ENCODE results near the gene CLEC20A. TPM values are rescaled to one million over a fixed set of nuclear protein-coding genes. Genes with fewer than 3 reads are reported as not detected.

The CLEC20A gene
- total RNA-seq, 1 donor = not detected

DNA sequence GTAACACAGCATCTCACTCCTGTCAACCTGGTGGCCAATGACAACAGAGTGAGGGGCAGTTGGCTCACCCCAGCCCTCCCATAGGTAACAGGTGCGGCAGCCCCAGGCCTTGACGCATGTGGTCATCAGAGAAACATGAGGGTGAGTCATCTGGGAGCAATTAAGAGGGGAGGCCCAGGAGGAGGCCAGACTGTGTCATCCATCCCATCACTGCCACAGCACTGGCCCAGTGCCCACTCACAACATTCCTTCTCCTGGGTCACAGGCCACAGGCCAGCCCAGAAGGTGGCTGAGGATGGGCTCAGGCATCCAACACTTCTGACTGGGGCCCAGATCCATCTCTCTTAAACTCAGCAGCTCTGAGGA, 33.3 kb upstream of the CLEC20A start:
- TF ChIP-seq, protein P1, sequence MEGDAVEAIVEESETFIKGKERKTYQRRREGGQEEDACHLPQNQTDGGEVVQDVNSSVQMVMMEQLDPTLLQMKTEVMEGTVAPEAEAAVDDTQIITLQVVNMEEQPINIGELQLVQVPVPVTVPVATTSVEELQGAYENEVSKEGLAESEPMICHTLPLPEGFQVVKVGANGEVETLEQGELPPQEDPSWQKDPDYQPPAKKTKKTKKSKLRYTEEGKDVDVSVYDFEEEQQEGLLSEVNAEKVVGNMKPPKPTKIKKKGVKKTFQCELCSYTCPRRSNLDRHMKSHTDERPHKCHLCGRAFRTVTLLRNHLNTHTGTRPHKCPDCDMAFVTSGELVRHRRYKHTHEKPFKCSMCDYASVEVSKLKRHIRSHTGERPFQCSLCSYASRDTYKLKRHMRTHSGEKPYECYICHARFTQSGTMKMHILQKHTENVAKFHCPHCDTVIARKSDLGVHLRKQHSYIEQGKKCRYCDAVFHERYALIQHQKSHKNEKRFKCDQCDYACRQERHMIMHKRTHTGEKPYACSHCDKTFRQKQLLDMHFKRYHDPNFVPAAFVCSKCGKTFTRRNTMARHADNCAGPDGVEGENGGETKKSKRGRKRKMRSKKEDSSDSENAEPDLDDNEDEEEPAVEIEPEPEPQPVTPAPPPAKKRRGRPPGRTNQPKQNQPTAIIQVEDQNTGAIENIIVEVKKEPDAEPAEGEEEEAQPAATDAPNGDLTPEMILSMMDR (IDR thresholded peaks at IDR 0.05; ENCODE audit: insufficient read depth, low read length) = no peak

DNA sequence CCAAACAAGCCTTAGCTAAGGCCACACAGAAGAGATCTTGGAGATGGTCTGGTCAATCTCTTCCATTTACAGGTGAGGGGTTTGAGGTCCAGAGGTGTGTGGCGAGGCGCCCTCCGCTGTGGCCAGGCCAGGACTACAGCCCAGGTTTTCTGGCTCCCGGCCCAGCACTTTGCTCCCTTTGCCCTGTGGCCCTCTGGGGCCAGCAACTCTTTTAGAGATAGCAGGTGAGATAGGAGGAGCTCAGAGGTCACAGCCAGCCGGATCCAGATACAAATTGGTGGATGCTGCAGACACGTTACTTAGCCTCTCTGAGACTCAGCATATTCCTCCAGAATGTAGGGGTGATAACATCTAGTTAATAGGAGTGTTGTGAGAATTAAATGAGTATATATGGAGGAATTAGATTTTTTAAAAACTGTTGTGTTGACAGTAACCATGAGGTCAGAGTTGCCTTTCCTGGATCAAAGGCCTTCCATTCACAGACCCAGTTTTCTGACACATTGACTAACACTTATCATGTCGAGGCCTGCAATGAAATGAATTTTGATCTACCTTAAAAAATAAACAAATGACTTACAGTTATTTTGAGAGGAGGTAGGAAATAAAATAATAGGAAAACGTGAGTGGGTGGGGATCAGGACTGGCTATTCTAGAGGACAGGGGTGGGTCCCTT, 32.7 kb upstream of the CLEC20A start:
- DNase-seq (ENCODE audit: low read depth) = no peak
- TF ChIP-seq, protein P1 (IDR thresholded peaks at IDR 0.05; ENCODE audit: insufficient read depth, low read length) = no peak
- no peak overlapping the region for H3K4me3 ChIP-seq (ENCODE audit: low read depth, low read length)

More for the DNA sequence above, 33.3 kb upstream of the CLEC20A start:
- no peak overlapping the region for H3K4me3 ChIP-seq (ENCODE audit: low read depth, low read length)
- peak; percentile 44 for DNase-seq (ENCODE audit: low read depth)

DNA sequence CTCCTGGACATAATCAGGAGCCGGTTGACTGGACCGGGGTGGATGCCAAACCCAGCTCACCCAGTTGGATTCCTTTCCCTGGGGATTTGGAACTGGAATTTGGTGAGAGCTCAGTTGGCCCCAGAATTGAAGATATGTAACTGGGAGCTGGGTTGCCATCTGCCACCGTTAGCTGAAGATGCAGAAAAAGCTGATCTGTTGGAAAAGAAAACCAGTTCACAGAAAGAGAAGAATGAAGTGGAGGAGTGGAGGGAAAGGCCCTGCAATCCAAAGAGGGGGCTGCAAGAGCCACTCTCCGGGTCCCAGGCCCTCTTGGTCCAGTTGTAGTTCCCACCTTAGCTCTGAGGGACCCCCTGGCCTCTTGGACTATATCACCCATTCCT, 32.2 kb upstream of the CLEC20A start:
- no peak for DNase-seq (ENCODE audit: low read depth)
- TF ChIP-seq, protein P1 (IDR thresholded peaks at IDR 0.05; ENCODE audit: insufficient read depth, low read length) = no peak

DNA sequence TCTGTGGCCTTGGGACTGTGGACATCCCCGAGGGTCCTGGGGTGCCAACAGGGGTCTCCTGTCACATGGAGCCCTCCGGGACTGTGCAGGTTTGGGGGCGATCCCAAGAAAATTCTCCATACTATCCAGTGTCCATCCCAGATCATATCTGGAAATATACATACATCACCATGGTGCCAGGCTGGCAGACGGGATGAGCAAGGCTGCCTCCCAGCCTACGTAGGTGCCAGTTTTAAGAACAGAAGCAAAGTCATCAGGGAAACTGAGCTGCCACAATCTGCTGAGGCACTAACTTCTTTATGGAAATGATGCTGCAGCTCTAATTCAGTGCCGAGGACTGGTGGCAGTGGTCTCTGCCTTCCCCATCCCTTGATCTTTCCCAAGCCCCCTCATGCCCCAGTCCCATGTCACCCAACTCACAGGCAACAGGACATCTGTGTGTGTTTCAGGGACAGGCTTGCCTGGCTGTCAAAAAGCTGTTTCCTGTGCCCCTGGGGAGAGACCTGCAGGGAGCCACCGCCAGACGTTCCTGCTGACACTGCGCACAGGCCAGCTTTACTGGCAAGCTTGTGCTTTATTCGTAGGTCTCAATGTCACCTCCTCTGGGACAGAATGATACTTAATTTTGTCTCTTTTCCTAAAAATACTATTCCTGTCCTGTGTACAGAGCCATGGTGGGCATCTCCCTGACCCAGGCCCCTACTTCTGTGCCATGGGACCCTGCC, 31.6 kb upstream of the CLEC20A start:
- DNase-seq (ENCODE audit: low read depth) = no peak
- H3K4me3 ChIP-seq (ENCODE audit: low read depth, low read length) = no peak overlapping the region
- TF ChIP-seq, protein P1 (IDR thresholded peaks at IDR 0.05; ENCODE audit: insufficient read depth, low read length) = no peak

More for the DNA sequence above, 32.2 kb upstream of the CLEC20A start:
- no peak overlapping the region for H3K4me3 ChIP-seq (ENCODE audit: low read depth, low read length)

DNA sequence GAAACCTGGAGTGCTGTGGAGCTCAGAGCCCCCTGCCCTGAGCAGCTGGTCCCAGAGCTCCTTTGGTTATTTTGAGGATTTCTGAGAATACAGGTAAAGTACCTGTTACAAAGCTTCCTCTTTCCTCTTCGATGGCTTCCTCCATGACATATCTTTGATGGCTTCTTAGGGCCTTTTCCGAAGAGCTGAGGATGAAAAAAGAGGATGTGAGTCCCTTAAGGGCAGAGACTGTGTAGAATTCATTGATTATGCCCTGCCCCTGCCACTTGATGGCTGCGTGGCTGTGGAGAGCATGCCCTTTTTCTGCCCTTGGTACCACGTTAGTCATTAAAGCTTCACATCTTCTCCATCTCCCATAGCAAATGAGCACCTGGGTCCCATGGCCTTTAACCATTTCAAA, 30.4 kb upstream of the CLEC20A start:
- TF ChIP-seq, protein P1 (IDR thresholded peaks at IDR 0.05; ENCODE audit: insufficient read depth, low read length) = no peak
- H3K4me3 ChIP-seq (ENCODE audit: low read depth, low read length) = no peak overlapping the region
- DNase-seq (ENCODE audit: low read depth) = no peak

DNA sequence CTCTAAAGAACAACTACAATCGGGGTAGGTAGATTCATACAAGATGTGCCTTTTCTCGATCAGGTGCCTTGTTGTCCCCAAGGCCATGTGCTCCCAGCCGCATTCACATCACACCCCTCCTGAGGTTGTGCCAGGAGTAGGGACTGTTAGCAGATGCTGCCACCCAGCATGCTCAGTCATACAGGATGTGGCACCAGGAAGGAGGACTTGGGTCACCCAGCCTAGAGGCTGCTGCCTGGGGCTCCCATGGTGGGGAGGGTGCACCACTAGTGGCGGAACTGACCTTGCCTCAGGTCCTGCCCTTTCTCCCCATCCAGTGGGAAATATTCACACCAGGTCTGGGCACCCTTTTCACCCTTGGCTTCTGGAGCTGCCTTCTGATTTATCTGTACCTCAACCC, 24.5 kb upstream of the CLEC20A start:
- H3K4me3 ChIP-seq (ENCODE audit: low read depth, low read length) = no peak overlapping the region
- TF ChIP-seq, protein P1 (IDR thresholded peaks at IDR 0.05; ENCODE audit: insufficient read depth, low read length) = no peak
- no peak for DNase-seq (ENCODE audit: low read depth)

All from fibroblast of the aortic adventitia (primary cell).